HG03095 (cell line): ENCODE results near the gene COPG2.
"Not testable (repeated sequence)": the region's sequence is repeated elsewhere in the genome, so short reads cannot be mapped to it uniquely, and the experiment has no call there.

ENCODE experiments used
- ATAC-seq: cut with Tn5 transposase; IDR thresholded peaks from one replicate; pipeline ENCODE4 v1.9.1; 2021; ENCODE audit warnings: moderate library complexity; ENCODE audit not compliant: unreplicated experiment

The COPG2 gene, protein sequence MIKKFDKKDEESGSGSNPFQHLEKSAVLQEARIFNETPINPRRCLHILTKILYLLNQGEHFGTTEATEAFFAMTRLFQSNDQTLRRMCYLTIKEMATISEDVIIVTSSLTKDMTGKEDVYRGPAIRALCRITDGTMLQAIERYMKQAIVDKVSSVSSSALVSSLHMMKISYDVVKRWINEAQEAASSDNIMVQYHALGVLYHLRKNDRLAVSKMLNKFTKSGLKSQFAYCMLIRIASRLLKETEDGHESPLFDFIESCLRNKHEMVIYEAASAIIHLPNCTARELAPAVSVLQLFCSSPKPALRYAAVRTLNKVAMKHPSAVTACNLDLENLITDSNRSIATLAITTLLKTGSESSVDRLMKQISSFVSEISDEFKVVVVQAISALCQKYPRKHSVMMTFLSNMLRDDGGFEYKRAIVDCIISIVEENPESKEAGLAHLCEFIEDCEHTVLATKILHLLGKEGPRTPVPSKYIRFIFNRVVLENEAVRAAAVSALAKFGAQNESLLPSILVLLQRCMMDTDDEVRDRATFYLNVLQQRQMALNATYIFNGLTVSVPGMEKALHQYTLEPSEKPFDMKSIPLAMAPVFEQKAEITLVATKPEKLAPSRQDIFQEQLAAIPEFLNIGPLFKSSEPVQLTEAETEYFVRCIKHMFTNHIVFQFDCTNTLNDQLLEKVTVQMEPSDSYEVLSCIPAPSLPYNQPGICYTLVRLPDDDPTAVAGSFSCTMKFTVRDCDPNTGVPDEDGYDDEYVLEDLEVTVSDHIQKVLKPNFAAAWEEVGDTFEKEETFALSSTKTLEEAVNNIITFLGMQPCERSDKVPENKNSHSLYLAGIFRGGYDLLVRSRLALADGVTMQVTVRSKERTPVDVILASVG

GRCh38 chr7:130668258-130669084 is at the start of gene COPG2:
COPG2 (minus strand) TSS chr7:130668748; CDS start chr7:130668668, 80 bp downstream.
- peak; percentile 96 for ATAC-seq

DNA sequence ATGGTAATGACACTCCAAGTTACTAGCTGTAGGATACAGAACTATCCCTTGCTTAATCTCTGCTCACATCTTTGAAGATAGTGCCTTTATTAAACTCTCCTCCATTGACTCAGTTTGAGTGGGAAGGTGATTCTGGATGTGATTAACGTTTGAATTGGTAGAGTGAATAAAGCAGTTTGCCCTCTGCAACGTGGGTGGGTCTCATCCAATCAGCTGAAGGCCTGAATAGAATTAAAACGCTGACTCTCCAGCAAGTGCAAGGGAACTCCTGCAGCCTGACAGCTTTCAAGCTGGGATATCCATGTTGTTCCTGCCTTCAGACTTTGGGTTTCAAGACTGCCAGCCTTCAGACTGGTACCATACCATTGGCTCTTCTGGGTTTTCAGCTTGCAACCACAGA is 43.9 kb upstream of the COPG2 start:
- no peak for ATAC-seq

GRCh38 chr7:130708766-130709165 is 40.2 kb upstream of the COPG2 start:
- ATAC-seq, result no peak

DNA sequence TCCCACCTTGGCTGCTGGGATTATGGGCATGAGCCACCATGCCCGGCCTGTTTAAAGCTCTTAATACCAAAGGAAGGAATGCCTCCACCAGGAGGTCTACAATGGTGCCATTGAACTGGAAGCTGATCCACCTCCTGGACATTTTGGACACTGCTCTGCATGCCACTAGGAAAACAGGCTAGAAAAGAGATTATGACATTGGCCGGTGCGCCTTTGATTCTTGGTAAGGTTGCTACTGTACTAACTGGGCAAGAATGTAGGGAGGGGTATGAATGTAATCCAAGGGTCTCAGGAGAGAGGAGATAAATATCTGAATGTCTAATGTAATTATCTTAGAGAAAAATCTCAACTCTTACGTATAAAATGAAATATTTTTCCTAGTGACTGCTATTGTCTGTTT is 39.5 kb upstream of the COPG2 start:
- no peak for ATAC-seq

GRCh38 chr7:130703851-130704250 is 35.3 kb upstream of the COPG2 start:
- ATAC-seq, result no peak

GRCh38 chr7:130701650-130702049 is 33.1 kb upstream of the COPG2 start:
- ATAC-seq, result no peak

DNA sequence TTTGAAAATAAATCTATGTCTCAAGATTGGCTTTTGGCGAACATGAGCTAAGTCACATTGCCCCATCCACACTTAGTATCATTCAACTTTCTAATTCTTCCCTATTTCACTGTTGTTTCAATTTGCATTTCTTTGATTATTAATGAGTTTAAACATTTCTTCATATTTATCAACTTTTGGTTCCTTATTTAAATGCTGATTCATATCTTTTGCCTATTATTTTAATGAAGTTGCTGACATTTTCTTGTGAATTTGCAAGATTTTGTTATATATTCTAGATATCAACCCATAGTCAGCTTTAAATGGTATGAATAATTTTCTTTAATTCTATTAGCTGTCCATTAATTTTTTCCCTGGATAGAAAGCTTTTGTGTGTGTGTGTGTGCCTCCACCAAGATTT is 32.2 kb upstream of the COPG2 start:
- no peak for ATAC-seq

DNA sequence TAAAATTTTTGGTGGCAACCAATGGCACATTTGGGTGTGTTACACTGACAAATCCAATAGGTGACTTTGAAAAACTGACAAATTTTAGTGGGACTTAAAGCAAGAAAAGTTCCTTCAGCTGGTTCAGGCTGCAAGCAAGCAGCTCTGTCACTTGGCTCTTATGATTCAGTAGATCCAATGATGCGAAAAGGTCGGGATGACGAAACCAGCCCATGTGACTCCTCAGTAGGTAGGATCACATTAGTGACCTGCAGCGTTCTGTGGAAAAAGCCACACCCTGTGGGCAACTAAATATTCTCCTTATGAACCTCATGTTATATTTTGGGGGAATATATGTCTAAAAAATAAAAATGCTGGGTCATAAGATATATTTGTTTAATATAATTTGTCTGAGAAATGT is 31.1 kb upstream of the COPG2 start:
- no peak for ATAC-seq

DNA sequence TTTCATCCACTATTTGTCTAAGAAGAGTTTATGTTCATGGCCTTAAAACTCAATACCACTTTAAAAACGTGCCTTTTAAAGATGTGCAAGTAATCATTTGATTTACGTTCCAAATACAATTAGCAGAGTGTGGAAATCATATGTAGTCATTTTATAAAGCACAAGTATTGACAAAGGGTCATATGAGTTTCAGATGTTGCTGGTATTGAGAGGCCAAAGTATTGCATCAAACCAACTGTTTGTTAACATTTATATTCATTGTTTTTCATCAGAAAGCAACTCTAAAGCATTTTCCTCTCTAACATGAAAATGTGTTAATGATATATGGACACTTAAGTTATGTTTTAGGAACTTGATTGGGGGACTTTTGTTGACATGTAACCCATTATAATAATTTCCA is 29.3 kb upstream of the COPG2 start:
- ATAC-seq, result no peak

DNA sequence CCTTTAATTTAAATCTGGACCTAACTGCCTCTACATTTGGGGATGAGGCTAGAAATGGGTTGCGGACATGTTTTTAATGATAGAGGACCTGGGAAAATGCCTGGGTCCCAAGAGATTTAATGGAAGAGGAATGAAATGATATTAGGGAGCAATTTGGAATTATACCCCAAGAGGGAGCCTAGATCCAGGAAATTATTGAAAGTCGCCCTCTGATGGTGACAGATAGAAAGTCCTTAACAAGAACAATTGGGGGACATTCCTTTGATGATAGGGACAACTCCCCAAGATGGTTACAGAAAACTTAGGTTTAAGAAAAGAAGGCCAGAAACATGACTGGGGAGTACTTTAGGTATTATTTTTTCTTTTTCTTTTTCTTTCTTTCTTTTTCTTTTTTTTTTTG is 27.3 kb upstream of the COPG2 start:
- no peak for ATAC-seq

- ATAC-seq, result not testable (repeated sequence)
Observed at GRCh38 chr7:130692396-130692795, 23.8 kb upstream of the COPG2 start.

GRCh38 chr7:130689683-130690082 is 21.1 kb upstream of the COPG2 start:
- no peak for ATAC-seq

DNA sequence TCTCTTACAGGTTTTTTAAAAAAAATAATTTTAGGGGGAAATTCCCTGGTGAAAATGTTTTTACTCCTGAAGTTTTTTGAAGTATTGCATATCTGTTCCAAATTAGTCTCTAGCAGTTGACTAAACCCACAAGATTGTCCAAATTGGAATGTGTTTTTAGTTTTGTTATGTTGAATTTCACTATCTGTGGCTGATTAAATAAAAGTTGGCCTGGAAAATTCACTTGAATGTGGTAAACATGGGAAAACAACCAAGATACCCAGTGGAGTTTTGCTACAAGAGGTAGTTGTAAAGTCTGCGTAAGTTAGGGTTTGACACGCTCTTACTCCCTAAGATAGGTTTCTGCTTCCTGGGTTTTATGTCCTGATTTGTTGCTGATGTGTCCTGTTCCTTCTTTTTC is 14.5 kb upstream of the COPG2 start:
- no peak for ATAC-seq

DNA sequence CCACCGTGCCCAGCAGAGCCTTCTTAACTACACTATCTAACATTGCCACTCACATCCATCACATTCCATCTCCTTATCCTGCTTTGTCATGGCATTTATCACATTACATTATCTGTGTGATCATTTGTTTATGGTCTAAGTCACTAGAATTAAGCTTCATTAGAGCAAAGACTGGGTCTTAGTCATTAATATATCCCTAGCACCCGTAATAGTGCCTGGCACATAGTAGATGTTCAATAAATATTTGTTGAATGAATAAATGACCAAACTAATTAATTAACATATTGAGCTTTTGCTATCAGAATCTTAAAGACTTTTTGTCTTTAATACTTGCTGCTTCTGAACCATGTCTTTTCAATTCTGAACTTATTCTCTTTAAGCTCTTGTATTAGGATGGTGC is 5.9 kb upstream of the COPG2 start:
- ATAC-seq, result no peak

GRCh38 chr7:130673066-130673465 is 4.5 kb upstream of the COPG2 start:
- ATAC-seq, result no peak

DNA sequence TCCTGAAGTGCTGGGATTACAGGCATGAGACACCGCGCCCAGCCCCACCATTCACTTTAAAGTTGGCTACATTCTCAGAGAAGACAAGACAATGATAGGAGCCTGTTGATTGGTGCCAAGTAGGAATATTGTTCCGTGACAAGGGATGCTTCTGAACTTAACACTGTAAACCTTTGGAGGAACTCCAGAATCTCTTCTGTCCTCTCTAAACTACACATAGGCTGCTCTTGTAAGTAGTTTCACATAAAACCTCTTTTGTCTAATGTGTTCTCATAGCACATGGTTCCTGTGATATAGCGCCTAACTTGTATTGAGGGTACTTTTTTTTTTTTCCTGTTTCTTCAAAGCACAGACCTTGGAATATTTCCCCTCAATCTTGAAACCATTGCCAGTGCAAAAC is 3.6 kb upstream of the COPG2 start:
- ATAC-seq, result no peak

- ATAC-seq, result no peak
Observed at GRCh38 chr7:130669085-130669700, 645 bp upstream of the COPG2 start.

DNA sequence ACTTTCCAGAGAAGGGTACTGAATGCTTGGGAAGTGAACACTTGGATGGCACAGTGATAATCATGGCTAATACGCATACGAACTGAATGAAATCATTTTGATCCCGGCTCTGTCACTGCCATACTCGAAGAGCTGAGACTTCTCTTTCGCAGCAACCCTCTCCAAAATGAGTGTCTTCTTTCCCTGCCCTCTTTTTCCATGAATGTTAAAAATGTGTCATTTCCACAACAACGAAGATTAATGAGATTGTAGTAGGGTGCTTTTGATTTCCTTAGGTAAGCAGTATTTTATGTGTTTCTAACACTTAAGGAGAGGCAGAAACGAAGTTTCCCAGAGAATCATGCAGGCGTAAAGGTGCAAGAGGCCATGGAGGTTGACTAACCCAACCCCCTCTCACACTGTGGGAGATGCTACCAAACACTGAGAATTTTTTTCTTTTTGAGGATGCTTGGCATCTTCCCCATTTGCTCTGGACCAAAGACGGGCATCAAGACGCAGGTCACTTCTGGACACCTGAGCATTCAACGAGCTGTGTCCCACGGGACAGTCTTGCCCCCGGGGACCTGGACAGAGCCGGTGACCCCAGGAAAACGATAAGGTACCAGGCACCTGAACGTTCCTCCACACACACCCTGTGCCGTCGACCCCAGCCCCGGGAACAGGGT is 823 bp downstream of the COPG2 start:
- ATAC-seq, result no peak

DNA sequence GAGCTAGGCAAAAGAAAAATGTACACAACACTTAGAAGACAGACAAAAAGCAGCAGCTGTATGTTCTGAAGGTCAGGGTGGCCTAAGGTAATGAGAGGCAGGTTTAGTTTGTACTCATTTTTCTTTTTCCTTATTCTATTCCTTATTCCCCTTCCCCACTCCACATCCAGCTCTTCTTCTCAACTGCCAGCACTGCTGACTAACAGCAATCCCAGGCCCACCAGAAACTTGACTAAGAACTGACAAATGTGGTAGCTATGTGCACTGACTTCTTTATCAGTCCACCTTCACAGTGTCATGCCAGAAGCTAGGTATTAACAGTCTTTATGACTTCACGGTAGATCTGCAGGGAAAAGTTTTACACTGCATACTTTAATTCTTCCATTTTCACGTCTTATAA is 6.1 kb downstream of the COPG2 start:
- no peak for ATAC-seq

- no peak for ATAC-seq
Observed at GRCh38 chr7:130655286-130655685, 13.3 kb downstream of the COPG2 start.
